ENCODE measurements around the gene CABLES1.

Gene CABLES1

GRCh38 chr18:23171581-23172156 is 36.4 kb downstream of the CABLES1 start:
- DNase-seq = no peak

- no peak for DNase-seq
Measured at GRCh38 chr18:23172591-23173380, 37.5 kb downstream of the CABLES1 start.

GRCh38 chr18:23173912-23174311 is 38.6 kb downstream of the CABLES1 start:
- DNase-seq = no peak

GRCh38 chr18:23176701-23177432 is 41.6 kb downstream of the CABLES1 start:
- DNase-seq = no peak

GRCh38 chr18:23177433-23178072 is 42.3 kb downstream of the CABLES1 start:
- DNase-seq = no peak

GRCh38 chr18:23178201-23178600 is 42.9 kb downstream of the CABLES1 start:
- DNase-seq = no peak

GRCh38 chr18:23178661-23179081 is 43.4 kb downstream of the CABLES1 start:
- DNase-seq = no peak

- no peak for DNase-seq
Measured at GRCh38 chr18:23179416-23179815, 44.1 kb downstream of the CABLES1 start.

GRCh38 chr18:23181547-23181946 is 46.3 kb downstream of the CABLES1 start:
- no peak for DNase-seq

- DNase-seq = no peak
Measured at GRCh38 chr18:23182606-23183005, 47.3 kb downstream of the CABLES1 start.

- DNase-seq = no peak
Measured at GRCh38 chr18:23183411-23184150, 48.3 kb downstream of the CABLES1 start.

GRCh38 chr18:23186781-23187180 is 51.5 kb downstream of the CABLES1 start:
- no peak for DNase-seq

GRCh38 chr18:23188068-23188760 is 52.9 kb downstream of the CABLES1 start:
- DNase-seq = no peak

- DNase-seq = no peak
Measured at GRCh38 chr18:23189099-23189498, 53.8 kb downstream of the CABLES1 start.

- no peak for DNase-seq
Measured at GRCh38 chr18:23189768-23190661, 54.7 kb downstream of the CABLES1 start.

GRCh38 chr18:23191232-23191631 is 55.9 kb downstream of the CABLES1 start:
- no peak for DNase-seq

GRCh38 chr18:23193742-23194141 is 58.5 kb downstream of the CABLES1 start:
- DNase-seq = no peak

- DNase-seq = no peak
Measured at GRCh38 chr18:23194155-23194996, 59.1 kb downstream of the CABLES1 start.
